GM23338 (cell line): Measurements from ENCODE around the gene CELSR1. TPM values are rescaled to one million over a fixed set of nuclear protein-coding genes. Genes with fewer than 3 reads are reported as not detected.

Source experiments
- ATAC-seq: fragments of 200-7000 bp; cut with Tn5 transposase; 3 replicates; pipeline ENCODE4 v1.9.1; 2020
- DNase-seq: peaks from one replicate; pipeline ENCODE4 v3.0.0-alpha.2; 2015; ENCODE audit warnings: low spot score
- H2AFZ ChIP-seq: fragments of 200-600 bp; sonication (generic); 2 replicates; pipeline ENCODE4 v1.8.0; 2016; ENCODE audit warnings: antibody characterized with exemption, mild to moderate bottlenecking, moderate library complexity
- H3F3A ChIP-seq: fragments of 200-600 bp; sonication (generic); replicated peaks from 2 replicates; pipeline ENCODE4 v1.8.0; 2017; ENCODE audit warnings: antibody characterized with exemption, mixed run types, low read depth
- H3K27ac ChIP-seq: fragments of 200-600 bp; sonication (generic); 2 replicates; pipeline ENCODE4 v1.6.1; 2016; ENCODE audit warnings: low read depth
- H3K27me3 ChIP-seq: fragments of 200-600 bp; sonication (generic); 2 replicates; pipeline ENCODE4 v1.8.0; 2016; ENCODE audit warnings: mild to moderate bottlenecking, mixed run types, moderate library complexity; ENCODE audit not compliant: insufficient read depth
- H3K36me3 ChIP-seq: fragments of 200-600 bp; sonication (generic); 2 replicates; pipeline ENCODE4 v1.8.0; 2016; ENCODE audit warnings: mild to moderate bottlenecking; ENCODE audit not compliant: insufficient read depth
- H3K4me1 ChIP-seq: fragments of 200-600 bp; sonication (generic); 2 replicates; pipeline ENCODE4 v1.8.0; 2016; ENCODE audit warnings: mild to moderate bottlenecking, moderate library complexity; ENCODE audit not compliant: insufficient read depth
- H3K4me2 ChIP-seq: fragments of 200-600 bp; sonication (generic); 2 replicates; pipeline ENCODE4 v1.7.1; 2017; ENCODE audit warnings: mixed run types
- H3K4me3 ChIP-seq: fragments of 200-600 bp; sonication (generic); 2 replicates; pipeline ENCODE4 v1.6.1; 2016; ENCODE audit warnings: mixed run types
- H3K79me2 ChIP-seq: fragments of 200-600 bp; sonication (generic); replicated peaks from 2 replicates; pipeline ENCODE4 v1.8.0; 2017; ENCODE audit warnings: mild to moderate bottlenecking; ENCODE audit not compliant: insufficient read depth
- H3K9me2 ChIP-seq: fragments of 200-600 bp; sonication (generic); 2 replicates; pipeline ENCODE4 v1.8.0; 2017; ENCODE audit not compliant: insufficient read depth
- H4K20me1 ChIP-seq: fragments of 200-600 bp; sonication (generic); replicated peaks from 2 replicates; pipeline ENCODE4 v1.8.0; 2017; ENCODE audit warnings: mild to moderate bottlenecking; ENCODE audit not compliant: insufficient read depth
- H3K27ac Mint-ChIP-seq: 2 replicates; pipeline ENCODE4 v1.8.0; 2020; ENCODE audit warnings: inconsistent platforms, mild to moderate bottlenecking, moderate library complexity, mixed read lengths
- H3K27me3 Mint-ChIP-seq: 3 replicates; pipeline ENCODE4 v1.8.0; 2022; ENCODE audit warnings: low read depth, mild to moderate bottlenecking, moderate library complexity, mixed read lengths, inconsistent platforms; ENCODE audit not compliant: insufficient read depth, poor library complexity
- H3K36me3 Mint-ChIP-seq: 3 replicates; pipeline ENCODE4 v1.8.0; 2021; ENCODE audit warnings: low read depth, mild to moderate bottlenecking, inconsistent platforms, moderate library complexity, mixed read lengths
- H3K4me1 Mint-ChIP-seq: 3 replicates; pipeline ENCODE4 v1.8.0; 2020; ENCODE audit warnings: mild to moderate bottlenecking, inconsistent platforms, mixed read lengths
- H3K4me3 Mint-ChIP-seq: 3 replicates; pipeline ENCODE4 v1.8.0; 2021; ENCODE audit warnings: moderate library complexity, mild to moderate bottlenecking, inconsistent platforms, mixed read lengths
- H3K9me3 Mint-ChIP-seq: 3 replicates; pipeline ENCODE4 v1.8.0; 2020; ENCODE audit warnings: moderate library complexity, mild to moderate bottlenecking, inconsistent platforms, mixed read lengths
- CREB1 ChIP-seq: fragments of 250-450 bp; sonication (Bioruptor Pico); IDR thresholded peaks from 2 replicates; pipeline ENCODE4 v1.5.0; 2020; ENCODE audit warnings: low read depth, mild to moderate bottlenecking, moderate library complexity
- EZH2 ChIP-seq: fragments of 200-600 bp; sonication (generic); IDR thresholded peaks from one replicate; pipeline ENCODE4 v1.8.0; 2017; ENCODE audit warnings: antibody characterized with exemption, mild to moderate bottlenecking, low read depth; ENCODE audit not compliant: unreplicated experiment
- EZH2phosphoT487 ChIP-seq: fragments of 200-600 bp; sonication (generic); IDR thresholded peaks from one replicate; pipeline ENCODE4 v1.8.1; 2018; ENCODE audit warnings: antibody characterized with exemption; ENCODE audit not compliant: unreplicated experiment
- JUNB ChIP-seq: IDR thresholded peaks from one replicate; pipeline ENCODE4 v1.6.1; 2016; ENCODE audit warnings: antibody characterized with exemption; ENCODE audit not compliant: unreplicated experiment
- NANOG ChIP-seq: IDR thresholded peaks from 2 replicates; pipeline ENCODE4 v1.6.1; 2016; ENCODE audit warnings: antibody characterized with exemption, borderline replicate concordance
- POLR2AphosphoS5 ChIP-seq: IDR thresholded peaks from 2 replicates; pipeline ENCODE4 v1.6.1; 2016; ENCODE audit warnings: antibody characterized with exemption, low read depth
- STAT1 ChIP-seq: IDR thresholded peaks from one replicate; pipeline ENCODE4 v1.6.1; 2016; ENCODE audit warnings: antibody characterized with exemption; ENCODE audit not compliant: unreplicated experiment
- ZNF114 ChIP-seq: fragments of 250-450 bp; sonication (Bioruptor Pico); IDR thresholded peaks from 2 replicates; pipeline ENCODE4 v1.5.0; 2020; ENCODE audit warnings: mild to moderate bottlenecking, moderate library complexity
- ZNF331 ChIP-seq: fragments of 250-450 bp; sonication (Bioruptor Pico); IDR thresholded peaks from 2 replicates; pipeline ENCODE4 v1.5.0; 2020; ENCODE audit warnings: low read depth, mild to moderate bottlenecking, moderate library complexity
- polyA plus RNA-seq: library from polyadenylated mRNA; unstranded; fragments of >200 nt; fragmentation: Nextera tagmentation; extraction: Ambion mirVana; gene quantifications from 2 replicates; pipeline ENCODE4 v1.2.1, GENCODE V29; 2016
- total RNA-seq: library from RNA; depleted of rRNA; stranded (reverse); fragments of >200 nt; shearing (Covaris generic); gene quantifications from 2 replicates; pipeline ENCODE4 v1.2.3, GENCODE V29; 2014
- TF ChIP-seq, protein P1 (sequence below), 2 experiments: fragments of 200-600 bp in 1 of 2; sonication (generic) in 1 of 2; conservative IDR thresholded peaks; 2 replicates each; pipeline versions ENCODE4 v1.5.1 to v1.6.1; 2016 to 2017; ENCODE audit warnings: antibody characterized with exemption in 2 of 2, low read depth in 2 of 2, mild to moderate bottlenecking in 2 of 2, moderate library complexity in 1 of 2
- TF ChIP-seq, protein P2 (sequence below): IDR thresholded peaks from 2 replicates; pipeline ENCODE4 v1.6.1; 2016; ENCODE audit warnings: antibody characterized with exemption
- TF ChIP-seq, protein P3 (sequence below): IDR thresholded peaks from one replicate; pipeline ENCODE4 v1.6.1; 2018; ENCODE audit warnings: antibody characterized with exemption; ENCODE audit not compliant: unreplicated experiment
- TF ChIP-seq, protein P4 (sequence below): fragments of 250-450 bp; sonication (Bioruptor Pico); IDR thresholded peaks from 2 replicates; pipeline ENCODE4 v1.5.0; 2020; ENCODE audit warnings: mild to moderate bottlenecking, moderate library complexity

CELSR1 gene
- total and polyA plus RNA-seq, 2 experiments from 2014 or later = 4.8 to 20.4 TPM

DNA sequence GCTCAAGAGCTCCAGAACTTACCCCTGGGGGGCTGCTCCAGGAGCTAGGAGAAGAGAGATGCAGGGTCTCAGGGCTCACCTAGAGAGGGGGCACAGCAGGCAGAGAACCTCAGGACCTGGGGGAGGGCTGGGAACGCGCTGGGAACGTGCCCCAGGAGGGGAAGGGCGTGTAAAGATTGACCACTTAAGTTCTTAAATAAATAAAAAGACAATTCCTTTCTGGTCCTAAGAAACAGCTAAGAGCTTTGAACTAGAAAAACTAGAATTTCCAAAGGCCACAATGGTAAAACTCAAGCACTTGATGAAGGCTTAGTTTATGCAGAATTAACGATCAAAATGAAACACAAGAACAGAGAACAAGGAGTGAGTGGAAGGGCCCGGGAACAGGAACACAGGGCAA is 89.1 kb downstream of the CELSR1 start:
- no peaks in the 10 kb centered on the region for H3K9me2 ChIP-seq
- no peak overlapping the region for H3K4me3 ChIP-seq
- H3K27me3 Mint-ChIP-seq = peaks cover 5% of the 10 kb centered on the region
- H3F3A ChIP-seq = no peaks in the 10 kb centered on the region; the same call in 1 of the 2 replicates
- H3K79me2 ChIP-seq = no peaks in the 10 kb centered on the region
- no peak for DNase-seq
- H3K36me3 Mint-ChIP-seq = no peaks in the 10 kb centered on the region
- TF ChIP-seq, protein P1, sequence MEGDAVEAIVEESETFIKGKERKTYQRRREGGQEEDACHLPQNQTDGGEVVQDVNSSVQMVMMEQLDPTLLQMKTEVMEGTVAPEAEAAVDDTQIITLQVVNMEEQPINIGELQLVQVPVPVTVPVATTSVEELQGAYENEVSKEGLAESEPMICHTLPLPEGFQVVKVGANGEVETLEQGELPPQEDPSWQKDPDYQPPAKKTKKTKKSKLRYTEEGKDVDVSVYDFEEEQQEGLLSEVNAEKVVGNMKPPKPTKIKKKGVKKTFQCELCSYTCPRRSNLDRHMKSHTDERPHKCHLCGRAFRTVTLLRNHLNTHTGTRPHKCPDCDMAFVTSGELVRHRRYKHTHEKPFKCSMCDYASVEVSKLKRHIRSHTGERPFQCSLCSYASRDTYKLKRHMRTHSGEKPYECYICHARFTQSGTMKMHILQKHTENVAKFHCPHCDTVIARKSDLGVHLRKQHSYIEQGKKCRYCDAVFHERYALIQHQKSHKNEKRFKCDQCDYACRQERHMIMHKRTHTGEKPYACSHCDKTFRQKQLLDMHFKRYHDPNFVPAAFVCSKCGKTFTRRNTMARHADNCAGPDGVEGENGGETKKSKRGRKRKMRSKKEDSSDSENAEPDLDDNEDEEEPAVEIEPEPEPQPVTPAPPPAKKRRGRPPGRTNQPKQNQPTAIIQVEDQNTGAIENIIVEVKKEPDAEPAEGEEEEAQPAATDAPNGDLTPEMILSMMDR (conservative IDR thresholded peaks at IDR 0.05; ENCODE audit: low read depth in 2 of 2) = no peak
- TF ChIP-seq, protein P2, sequence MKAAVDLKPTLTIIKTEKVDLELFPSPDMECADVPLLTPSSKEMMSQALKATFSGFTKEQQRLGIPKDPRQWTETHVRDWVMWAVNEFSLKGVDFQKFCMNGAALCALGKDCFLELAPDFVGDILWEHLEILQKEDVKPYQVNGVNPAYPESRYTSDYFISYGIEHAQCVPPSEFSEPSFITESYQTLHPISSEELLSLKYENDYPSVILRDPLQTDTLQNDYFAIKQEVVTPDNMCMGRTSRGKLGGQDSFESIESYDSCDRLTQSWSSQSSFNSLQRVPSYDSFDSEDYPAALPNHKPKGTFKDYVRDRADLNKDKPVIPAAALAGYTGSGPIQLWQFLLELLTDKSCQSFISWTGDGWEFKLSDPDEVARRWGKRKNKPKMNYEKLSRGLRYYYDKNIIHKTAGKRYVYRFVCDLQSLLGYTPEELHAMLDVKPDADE = no peak
- TF ChIP-seq ZNF331 (CRISPR knock-in tag) (no peak), JUNB (no peak), POLR2AphosphoS5 (no peak), STAT1 (no peak), NANOG (no peak), ZNF114 (CRISPR knock-in tag) (no peak), EZH2phosphoT487 (no peak), CREB1 (no peak), EZH2 (no peak)
- TF ChIP-seq, protein P3, sequence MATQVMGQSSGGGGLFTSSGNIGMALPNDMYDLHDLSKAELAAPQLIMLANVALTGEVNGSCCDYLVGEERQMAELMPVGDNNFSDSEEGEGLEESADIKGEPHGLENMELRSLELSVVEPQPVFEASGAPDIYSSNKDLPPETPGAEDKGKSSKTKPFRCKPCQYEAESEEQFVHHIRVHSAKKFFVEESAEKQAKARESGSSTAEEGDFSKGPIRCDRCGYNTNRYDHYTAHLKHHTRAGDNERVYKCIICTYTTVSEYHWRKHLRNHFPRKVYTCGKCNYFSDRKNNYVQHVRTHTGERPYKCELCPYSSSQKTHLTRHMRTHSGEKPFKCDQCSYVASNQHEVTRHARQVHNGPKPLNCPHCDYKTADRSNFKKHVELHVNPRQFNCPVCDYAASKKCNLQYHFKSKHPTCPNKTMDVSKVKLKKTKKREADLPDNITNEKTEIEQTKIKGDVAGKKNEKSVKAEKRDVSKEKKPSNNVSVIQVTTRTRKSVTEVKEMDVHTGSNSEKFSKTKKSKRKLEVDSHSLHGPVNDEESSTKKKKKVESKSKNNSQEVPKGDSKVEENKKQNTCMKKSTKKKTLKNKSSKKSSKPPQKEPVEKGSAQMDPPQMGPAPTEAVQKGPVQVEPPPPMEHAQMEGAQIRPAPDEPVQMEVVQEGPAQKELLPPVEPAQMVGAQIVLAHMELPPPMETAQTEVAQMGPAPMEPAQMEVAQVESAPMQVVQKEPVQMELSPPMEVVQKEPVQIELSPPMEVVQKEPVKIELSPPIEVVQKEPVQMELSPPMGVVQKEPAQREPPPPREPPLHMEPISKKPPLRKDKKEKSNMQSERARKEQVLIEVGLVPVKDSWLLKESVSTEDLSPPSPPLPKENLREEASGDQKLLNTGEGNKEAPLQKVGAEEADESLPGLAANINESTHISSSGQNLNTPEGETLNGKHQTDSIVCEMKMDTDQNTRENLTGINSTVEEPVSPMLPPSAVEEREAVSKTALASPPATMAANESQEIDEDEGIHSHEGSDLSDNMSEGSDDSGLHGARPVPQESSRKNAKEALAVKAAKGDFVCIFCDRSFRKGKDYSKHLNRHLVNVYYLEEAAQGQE = no peak
- TF ChIP-seq, protein P4, sequence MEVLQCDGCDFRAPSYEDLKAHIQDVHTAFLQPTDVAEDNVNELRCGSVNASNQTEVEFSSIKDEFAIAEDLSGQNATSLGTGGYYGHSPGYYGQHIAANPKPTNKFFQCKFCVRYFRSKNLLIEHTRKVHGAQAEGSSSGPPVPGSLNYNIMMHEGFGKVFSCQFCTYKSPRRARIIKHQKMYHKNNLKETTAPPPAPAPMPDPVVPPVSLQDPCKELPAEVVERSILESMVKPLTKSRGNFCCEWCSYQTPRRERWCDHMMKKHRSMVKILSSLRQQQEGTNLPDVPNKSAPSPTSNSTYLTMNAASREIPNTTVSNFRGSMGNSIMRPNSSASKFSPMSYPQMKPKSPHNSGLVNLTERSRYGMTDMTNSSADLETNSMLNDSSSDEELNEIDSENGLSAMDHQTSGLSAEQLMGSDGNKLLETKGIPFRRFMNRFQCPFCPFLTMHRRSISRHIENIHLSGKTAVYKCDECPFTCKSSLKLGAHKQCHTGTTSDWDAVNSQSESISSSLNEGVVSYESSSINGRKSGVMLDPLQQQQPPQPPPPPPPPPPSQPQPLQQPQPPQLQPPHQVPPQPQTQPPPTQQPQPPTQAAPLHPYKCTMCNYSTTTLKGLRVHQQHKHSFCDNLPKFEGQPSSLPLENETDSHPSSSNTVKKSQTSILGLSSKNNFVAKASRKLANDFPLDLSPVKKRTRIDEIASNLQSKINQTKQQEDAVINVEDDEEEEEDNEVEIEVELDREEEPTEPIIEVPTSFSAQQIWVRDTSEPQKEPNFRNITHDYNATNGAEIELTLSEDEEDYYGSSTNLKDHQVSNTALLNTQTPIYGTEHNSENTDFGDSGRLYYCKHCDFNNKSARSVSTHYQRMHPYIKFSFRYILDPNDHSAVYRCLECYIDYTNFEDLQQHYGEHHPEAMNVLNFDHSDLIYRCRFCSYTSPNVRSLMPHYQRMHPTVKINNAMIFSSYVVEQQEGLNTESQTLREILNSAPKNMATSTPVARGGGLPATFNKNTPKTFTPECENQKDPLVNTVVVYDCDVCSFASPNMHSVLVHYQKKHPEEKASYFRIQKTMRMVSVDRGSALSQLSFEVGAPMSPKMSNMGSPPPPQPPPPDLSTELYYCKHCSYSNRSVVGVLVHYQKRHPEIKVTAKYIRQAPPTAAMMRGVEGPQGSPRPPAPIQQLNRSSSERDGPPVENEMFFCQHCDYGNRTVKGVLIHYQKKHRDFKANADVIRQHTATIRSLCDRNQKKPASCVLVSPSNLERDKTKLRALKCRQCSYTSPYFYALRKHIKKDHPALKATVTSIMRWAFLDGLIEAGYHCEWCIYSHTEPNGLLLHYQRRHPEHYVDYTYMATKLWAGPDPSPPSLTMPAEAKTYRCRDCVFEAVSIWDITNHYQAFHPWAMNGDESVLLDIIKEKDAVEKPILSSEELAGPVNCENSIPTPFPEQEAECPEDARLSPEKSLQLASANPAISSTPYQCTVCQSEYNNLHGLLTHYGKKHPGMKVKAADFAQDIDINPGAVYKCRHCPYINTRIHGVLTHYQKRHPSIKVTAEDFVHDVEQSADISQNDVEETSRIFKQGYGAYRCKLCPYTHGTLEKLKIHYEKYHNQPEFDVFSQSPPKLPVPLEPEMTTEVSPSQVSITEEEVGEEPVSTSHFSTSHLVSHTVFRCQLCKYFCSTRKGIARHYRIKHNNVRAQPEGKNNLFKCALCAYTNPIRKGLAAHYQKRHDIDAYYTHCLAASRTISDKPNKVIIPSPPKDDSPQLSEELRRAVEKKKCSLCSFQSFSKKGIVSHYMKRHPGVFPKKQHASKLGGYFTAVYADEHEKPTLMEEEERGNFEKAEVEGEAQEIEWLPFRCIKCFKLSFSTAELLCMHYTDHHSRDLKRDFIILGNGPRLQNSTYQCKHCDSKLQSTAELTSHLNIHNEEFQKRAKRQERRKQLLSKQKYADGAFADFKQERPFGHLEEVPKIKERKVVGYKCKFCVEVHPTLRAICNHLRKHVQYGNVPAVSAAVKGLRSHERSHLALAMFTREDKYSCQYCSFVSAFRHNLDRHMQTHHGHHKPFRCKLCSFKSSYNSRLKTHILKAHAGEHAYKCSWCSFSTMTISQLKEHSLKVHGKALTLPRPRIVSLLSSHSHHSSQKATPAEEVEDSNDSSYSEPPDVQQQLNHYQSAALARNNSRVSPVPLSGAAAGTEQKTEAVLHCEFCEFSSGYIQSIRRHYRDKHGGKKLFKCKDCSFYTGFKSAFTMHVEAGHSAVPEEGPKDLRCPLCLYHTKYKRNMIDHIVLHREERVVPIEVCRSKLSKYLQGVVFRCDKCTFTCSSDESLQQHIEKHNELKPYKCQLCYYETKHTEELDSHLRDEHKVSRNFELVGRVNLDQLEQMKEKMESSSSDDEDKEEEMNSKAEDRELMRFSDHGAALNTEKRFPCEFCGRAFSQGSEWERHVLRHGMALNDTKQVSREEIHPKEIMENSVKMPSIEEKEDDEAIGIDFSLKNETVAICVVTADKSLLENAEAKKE (CRISPR knock-in tag) = no peak
- H3K9me3 Mint-ChIP-seq = no peaks in the 10 kb centered on the region
- H3K4me1 ChIP-seq = peaks cover 12% of the 10 kb centered on the region; the same call in 1 of the 2 replicates
- H3K27me3 ChIP-seq = no peaks in the 10 kb centered on the region
- H3K27ac Mint-ChIP-seq = no peak overlapping the region
- no peak overlapping the region for H3K27ac ChIP-seq
- no peaks in the 10 kb centered on the region for H3K36me3 ChIP-seq
- H3K4me1 Mint-ChIP-seq = peaks cover 13% of the 10 kb centered on the region
- no peak overlapping the region for H2AFZ ChIP-seq
- no peak overlapping the region for H3K4me2 ChIP-seq
- no peak overlapping the region for H3K4me3 Mint-ChIP-seq
- no peaks in the 10 kb centered on the region for H4K20me1 ChIP-seq
- ATAC-seq = no peak
